ENCODE measurements around the gene PTPRA. TPM values are rescaled to one million over a fixed set of nuclear protein-coding genes. Genes with fewer than 3 reads are reported as not detected.

The PTPRA gene
- total RNA-seq, 1 donor from 2014 or later: 54.3 TPM

DNA sequence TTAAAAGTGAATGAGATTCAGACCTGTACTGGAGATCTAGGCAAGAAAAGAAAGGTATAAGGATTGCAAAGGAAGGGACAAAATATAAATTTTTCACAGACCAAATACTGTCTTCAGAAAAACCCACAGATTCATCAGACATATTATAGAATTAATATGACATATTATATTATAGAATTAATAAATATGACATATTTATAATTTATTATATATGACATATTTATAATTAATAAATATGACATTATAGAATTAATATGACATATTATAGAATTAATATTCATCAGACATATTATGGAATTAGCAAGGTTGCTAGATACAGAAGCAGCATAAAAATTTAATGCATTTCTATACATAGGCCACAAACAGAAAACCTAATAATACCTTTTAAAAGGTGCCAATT lies 125.4 kb downstream of the PTPRA start:
- Mint-ChIP-seq H3K27ac (ENCODE audit: unreplicated experiment) (no peak overlapping the region), H3K4me3 (ENCODE audit: unreplicated experiment) (no peak overlapping the region), H3K9me3 (ENCODE audit: low read depth) (no peaks in the 10 kb centered on the region), H3K27me3 (ENCODE audit: low read depth) (no peaks in the 10 kb centered on the region), H3K4me1 (ENCODE audit: low read depth) (no peaks in the 10 kb centered on the region), H3K36me3 (ENCODE audit: low read depth) (peaks cover 11% of the 10 kb centered on the region)
- TF ChIP-seq, protein P1, sequence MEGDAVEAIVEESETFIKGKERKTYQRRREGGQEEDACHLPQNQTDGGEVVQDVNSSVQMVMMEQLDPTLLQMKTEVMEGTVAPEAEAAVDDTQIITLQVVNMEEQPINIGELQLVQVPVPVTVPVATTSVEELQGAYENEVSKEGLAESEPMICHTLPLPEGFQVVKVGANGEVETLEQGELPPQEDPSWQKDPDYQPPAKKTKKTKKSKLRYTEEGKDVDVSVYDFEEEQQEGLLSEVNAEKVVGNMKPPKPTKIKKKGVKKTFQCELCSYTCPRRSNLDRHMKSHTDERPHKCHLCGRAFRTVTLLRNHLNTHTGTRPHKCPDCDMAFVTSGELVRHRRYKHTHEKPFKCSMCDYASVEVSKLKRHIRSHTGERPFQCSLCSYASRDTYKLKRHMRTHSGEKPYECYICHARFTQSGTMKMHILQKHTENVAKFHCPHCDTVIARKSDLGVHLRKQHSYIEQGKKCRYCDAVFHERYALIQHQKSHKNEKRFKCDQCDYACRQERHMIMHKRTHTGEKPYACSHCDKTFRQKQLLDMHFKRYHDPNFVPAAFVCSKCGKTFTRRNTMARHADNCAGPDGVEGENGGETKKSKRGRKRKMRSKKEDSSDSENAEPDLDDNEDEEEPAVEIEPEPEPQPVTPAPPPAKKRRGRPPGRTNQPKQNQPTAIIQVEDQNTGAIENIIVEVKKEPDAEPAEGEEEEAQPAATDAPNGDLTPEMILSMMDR (IDR thresholded peaks at IDR 0.05): no peak
- no peak for DNase-seq (ENCODE audit: low spot score)

DNA sequence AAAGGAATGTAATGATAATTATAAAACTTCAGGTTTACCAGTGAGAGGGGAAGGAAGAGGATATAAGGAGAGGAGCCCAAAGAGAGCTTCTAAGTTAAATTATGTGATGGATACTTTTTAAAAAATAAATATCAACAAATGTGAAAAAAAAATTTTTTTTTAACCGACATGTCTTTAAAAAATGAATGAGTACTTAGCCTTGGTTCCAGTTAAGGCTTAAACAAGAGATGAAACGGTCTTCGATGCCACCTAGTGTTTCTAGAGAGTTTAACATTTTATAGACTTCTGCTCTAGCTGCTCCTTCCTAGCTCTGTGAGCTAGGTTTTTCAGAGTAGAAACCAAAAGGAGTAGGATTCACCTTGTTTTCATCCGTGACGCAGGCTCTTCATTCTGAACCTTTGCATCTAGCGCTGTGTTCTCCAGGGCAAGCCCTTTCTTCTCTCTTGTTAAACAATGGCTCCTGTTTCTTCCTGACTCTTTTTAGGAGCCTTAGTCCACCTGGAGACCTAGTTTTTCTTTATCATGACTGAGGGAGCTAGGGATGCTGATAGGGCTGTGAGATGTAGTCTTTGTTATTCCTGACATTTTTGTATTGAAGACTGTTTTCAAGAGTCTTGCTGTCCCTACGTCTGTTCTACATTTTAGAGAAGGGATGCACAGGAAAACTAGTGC lies 127.7 kb downstream of the PTPRA start:
- Mint-ChIP-seq H3K9me3 (ENCODE audit: low read depth) (no peaks in the 10 kb centered on the region), H3K4me1 (ENCODE audit: low read depth) (no peaks in the 10 kb centered on the region), H3K27me3 (ENCODE audit: low read depth) (no peaks in the 10 kb centered on the region), H3K4me3 (ENCODE audit: unreplicated experiment) (no peak overlapping the region), H3K27ac (ENCODE audit: unreplicated experiment) (no peak overlapping the region), H3K36me3 (ENCODE audit: low read depth) (peaks cover 11% of the 10 kb centered on the region)
- DNase-seq (ENCODE audit: low spot score): no peak
- TF ChIP-seq, protein P1 (IDR thresholded peaks at IDR 0.05): peak; percentile 87

DNA sequence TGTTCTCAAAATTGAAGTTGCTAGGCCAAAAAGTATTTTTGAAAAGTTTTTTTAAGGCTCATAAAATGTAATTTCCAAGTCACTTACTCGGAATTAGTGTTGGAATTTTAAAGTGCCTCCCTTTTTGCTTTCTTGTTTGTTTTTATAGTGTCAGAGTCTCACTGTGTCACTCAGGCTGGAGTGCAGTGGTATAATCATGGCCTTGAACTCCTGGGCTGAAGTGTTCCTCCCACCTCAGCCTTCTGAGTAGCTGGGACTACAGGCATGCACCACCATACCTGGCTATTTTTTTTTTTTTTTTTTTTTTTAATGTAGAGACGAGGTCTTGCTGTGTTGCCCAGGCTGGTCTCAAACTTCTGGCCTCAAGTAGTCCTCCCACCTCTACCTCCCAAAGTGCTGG lies 130.1 kb downstream of the PTPRA start:
- no peak for DNase-seq (ENCODE audit: low spot score)
- TF ChIP-seq, protein P1 (IDR thresholded peaks at IDR 0.05): no peak
- H3K4me1 Mint-ChIP-seq (ENCODE audit: low read depth): no peaks in the 10 kb centered on the region
- no peak overlapping the region for H3K27ac Mint-ChIP-seq (ENCODE audit: unreplicated experiment)
- H3K9me3 Mint-ChIP-seq (ENCODE audit: low read depth): no peaks in the 10 kb centered on the region
- peaks cover 20% of the 10 kb centered on the region for H3K36me3 Mint-ChIP-seq (ENCODE audit: low read depth)
- H3K27me3 Mint-ChIP-seq (ENCODE audit: low read depth): no peaks in the 10 kb centered on the region
- H3K4me3 Mint-ChIP-seq (ENCODE audit: unreplicated experiment): no peak overlapping the region

DNA sequence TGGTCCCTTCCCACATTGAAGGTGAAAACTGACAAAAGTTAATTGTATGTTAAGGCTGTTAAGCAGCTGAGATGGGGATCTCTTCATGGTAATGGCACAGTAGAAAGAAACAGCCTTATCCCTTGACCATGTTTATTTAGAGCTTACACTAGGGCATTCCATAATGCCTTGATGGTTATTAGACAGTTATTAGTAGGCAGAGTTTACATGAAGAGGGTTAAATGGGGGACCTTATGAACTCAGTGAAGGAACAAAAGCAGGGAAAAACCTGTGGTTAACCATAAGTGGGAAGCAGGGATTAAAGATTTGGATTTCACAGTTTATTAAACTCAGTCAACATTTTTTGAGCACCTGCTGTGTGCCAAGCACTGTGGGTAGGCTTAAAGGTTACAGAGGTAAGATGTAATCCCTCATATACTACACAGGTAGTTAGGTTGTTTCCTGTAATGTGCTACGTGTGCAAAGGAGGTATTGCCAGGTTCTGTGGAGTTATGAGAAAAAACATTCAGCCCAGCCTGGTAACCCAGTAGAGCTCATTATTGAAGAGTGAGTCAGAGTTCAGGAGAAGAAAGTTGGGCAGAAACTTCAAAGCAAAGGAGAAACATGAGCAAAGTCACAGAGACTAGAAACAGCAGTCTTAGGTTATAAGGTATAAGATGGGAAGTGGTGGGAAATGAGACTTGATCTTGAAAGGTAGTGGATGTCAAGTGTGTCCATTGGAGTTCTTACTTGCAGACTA lies 137.9 kb downstream of the PTPRA start:
- H3K4me1 Mint-ChIP-seq (ENCODE audit: low read depth): peaks cover 10% of the 10 kb centered on the region
- no peak overlapping the region for H3K4me3 Mint-ChIP-seq (ENCODE audit: unreplicated experiment)
- TF ChIP-seq, protein P1 (IDR thresholded peaks at IDR 0.05): no peak
- H3K27ac Mint-ChIP-seq (ENCODE audit: unreplicated experiment): peak overlapping the region; percentile 20
- H3K36me3 Mint-ChIP-seq (ENCODE audit: low read depth): peaks cover 23% of the 10 kb centered on the region
- no peaks in the 10 kb centered on the region for H3K9me3 Mint-ChIP-seq (ENCODE audit: low read depth)
- no peak for DNase-seq (ENCODE audit: low spot score)
- H3K27me3 Mint-ChIP-seq (ENCODE audit: low read depth): no peaks in the 10 kb centered on the region

DNA sequence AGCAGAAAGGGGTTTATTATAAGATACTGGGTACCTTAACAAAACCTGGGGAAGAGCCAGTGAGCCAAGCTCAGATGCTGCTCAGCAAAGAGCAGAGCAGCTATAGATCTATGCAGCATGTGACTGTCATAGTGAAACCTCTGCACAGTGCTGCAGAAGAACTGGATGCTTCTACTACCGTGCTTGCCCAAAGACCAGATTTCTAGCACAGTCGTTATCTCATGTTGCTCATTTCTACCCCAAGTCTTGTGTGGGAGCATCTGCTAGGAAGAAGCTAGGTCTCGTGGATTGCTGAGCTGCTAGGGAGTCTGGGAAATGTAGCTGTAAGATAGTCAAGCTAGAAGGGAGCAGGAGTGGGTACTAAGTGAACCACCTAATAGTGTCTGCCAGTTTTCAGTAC lies 138.5 kb downstream of the PTPRA start:
- Mint-ChIP-seq H3K27ac (ENCODE audit: unreplicated experiment) (no peak overlapping the region), H3K27me3 (ENCODE audit: low read depth) (no peaks in the 10 kb centered on the region), H3K4me3 (ENCODE audit: unreplicated experiment) (no peak overlapping the region), H3K9me3 (ENCODE audit: low read depth) (no peaks in the 10 kb centered on the region), H3K4me1 (ENCODE audit: low read depth) (peaks cover 10% of the 10 kb centered on the region), H3K36me3 (ENCODE audit: low read depth) (peaks cover 23% of the 10 kb centered on the region)
- no peak for DNase-seq (ENCODE audit: low spot score)
- TF ChIP-seq, protein P1 (IDR thresholded peaks at IDR 0.05): no peak
